ENCODE results near the gene RAB6B. TPM values are rescaled to one million over a fixed set of nuclear protein-coding genes. Genes with fewer than 3 reads are reported as not detected.

RAB6B gene
- total and polyA plus RNA-seq, 2 of the 4 experiments (the other 2 are of a cell fraction): 0.18 to 1.2 TPM

DNA sequence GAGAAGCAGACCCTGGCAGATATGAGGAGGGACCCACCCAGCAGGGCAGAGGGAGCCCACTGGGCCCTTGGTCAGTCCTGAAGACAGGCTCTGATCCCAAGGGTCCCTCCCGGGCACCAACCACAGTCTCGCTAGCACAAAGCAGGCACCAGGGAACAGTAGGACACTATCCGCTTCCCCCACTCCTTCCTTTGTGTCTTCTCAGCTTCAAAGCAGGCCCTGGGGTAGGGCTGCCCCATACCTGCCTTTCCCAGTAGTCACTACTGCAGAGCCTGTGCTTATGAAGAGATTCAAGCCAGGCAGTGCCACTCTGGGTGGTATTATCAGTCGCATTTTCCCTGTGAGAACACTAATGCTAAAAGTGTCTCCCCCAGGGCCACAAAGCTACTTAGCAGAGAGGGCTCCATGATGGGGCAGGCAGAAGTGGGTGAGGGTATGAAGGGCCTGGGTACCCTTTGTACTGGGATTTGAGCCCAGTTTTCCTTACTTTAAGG lies 57.3 kb downstream of the RAB6B start:
- Histone ChIP-seq H2BK5ac (ENCODE audit: low read depth, low read length, poor library complexity, severe bottlenecking) (no peak overlapping the region), H3K9me3 (ENCODE audit: control insufficient read depth, insufficient read depth, low read length) (no peaks in the 10 kb centered on the region), H3K9me1 (ENCODE audit: insufficient read depth, low read length) (no peaks in the 10 kb centered on the region), H2AFZ (replicated peaks; ENCODE audit: low read length, poor library complexity) (no peak overlapping the region), H3K27me3 (ENCODE audit: control insufficient read depth, insufficient read depth, low read length) (peaks cover 4% of the 10 kb centered on the region; the same call in 1 of the 2 replicates), H3K27ac (ENCODE audit: insufficient read depth, low read length) (no peak overlapping the region), H2BK120ac (ENCODE audit: low read depth, low read length) (no peak overlapping the region), H3K18ac (ENCODE audit: low read depth, low read length) (no peak overlapping the region), H4K5ac (ENCODE audit: low read depth, low read length) (no peak overlapping the region), H3K23ac (ENCODE audit: low read depth, low read length) (no peak overlapping the region), H3K4me2 (ENCODE audit: low read depth, low read length) (no peak overlapping the region), H3K79me1 (ENCODE audit: low read depth in 1 of 2, low read length in 2 of 2) (no peaks in the 10 kb centered on the region), H4K8ac (ENCODE audit: low read depth in 2 of 2, low read length in 2 of 2) (no peak overlapping the region), H2BK15ac (ENCODE audit: low read depth, low read length) (no peak overlapping the region), H3K4me1 (ENCODE audit: control insufficient read depth, insufficient read depth, low read length) (no peaks in the 10 kb centered on the region), H4K20me1 (ENCODE audit: insufficient read depth, low read length) (no peaks in the 10 kb centered on the region; the same call in 1 of the 2 replicates), H3K56ac (ENCODE audit: extremely low read depth, insufficient read depth, low read length) (no peak overlapping the region), H3K4ac (ENCODE audit: low read depth, low read length) (no peak overlapping the region), H2BK20ac (ENCODE audit: low read depth, low read length) (no peak overlapping the region), H2AK5ac (ENCODE audit: low read depth, low read length) (no peak overlapping the region), H4K91ac (ENCODE audit: insufficient read depth, low read depth, low read length) (no peak overlapping the region), H3K9ac (ENCODE audit: low read depth, low read length) (no peak overlapping the region), H3K4me3 (ENCODE audit: insufficient read depth, low read depth, low read length) (no peak overlapping the region), H2AK9ac (replicated peaks; ENCODE audit: low read depth, low read length, poor library complexity) (no peak overlapping the region), H3K36me3 (ENCODE audit: control insufficient read depth, insufficient read depth, low read length) (no peaks in the 10 kb centered on the region), H3K14ac (replicated peaks; ENCODE audit: low read depth, low read length) (no peak overlapping the region)
- in situ Hi-C loops (cut with MboI; ENCODE audit: low sequenced_read_pairs) (no loop called here), dilution Hi-C loops (cut with HindIII; ENCODE audit: low sequenced_read_pairs, unreplicated experiment) (no loop called here), intact Hi-C loops (cut with micrococcal nuclease) (no loop called here)
- TF ChIP-seq, protein P1, sequence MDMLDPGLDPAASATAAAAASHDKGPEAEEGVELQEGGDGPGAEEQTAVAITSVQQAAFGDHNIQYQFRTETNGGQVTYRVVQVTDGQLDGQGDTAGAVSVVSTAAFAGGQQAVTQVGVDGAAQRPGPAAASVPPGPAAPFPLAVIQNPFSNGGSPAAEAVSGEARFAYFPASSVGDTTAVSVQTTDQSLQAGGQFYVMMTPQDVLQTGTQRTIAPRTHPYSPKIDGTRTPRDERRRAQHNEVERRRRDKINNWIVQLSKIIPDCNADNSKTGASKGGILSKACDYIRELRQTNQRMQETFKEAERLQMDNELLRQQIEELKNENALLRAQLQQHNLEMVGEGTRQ (IDR thresholded peaks at IDR 0.05; ENCODE audit: low read depth, low read length): no peak
- TF ChIP-seq MAFK (IDR thresholded peaks at IDR 0.05; ENCODE audit: low read depth, low read length) (no peak), NFE2L2 (IDR thresholded peaks at IDR 0.05; ENCODE audit: low read depth, low read length) (no peak), RAD21 (IDR thresholded peaks at IDR 0.05; ENCODE audit: low read length) (no peak)
- ATAC-seq (ENCODE audit: low read depth) (no peak), DNase-seq (no peak)
- ChIA-PET CTCF (no interaction called here), POLR2A (ENCODE audit: unreplicated experiment) (no interaction called here)
- no TSS peak for BruUV-seq (replicated peaks)
- WGBS, 2 experiments (ENCODE audit: extremely low coverage in 2 of 2, insufficient read length in 1 of 2): no CpG with 5 or more reads among the region's 4 CpGs
